ENCODE measurements around the gene PSMD1. TPM values are rescaled to one million over a fixed set of nuclear protein-coding genes. Genes with fewer than 3 reads are reported as not detected.

Gene PSMD1
- total and polyA plus RNA-seq, 2 of the 8 experiments (the other 6 are each of a cell fraction or from before 2014, with no cell fraction given) = 179 to 272 TPM

GRCh38 chr2:231011526-231011925 is 45.1 kb upstream of the PSMD1 start:
- no peak overlapping the region for H4K91ac ChIP-seq (replicated peaks; ENCODE audit: insufficient read length, low read length)
- H2BK15ac ChIP-seq (ENCODE audit: low read length) = no peak overlapping the region
- H3K9ac ChIP-seq (replicated peaks in 1 of 4; ENCODE audit: extremely low read depth in 1 of 4, low read depth in 3 of 4, low read length in 3 of 4) = no peak overlapping the region
- H3K4me1 ChIP-seq (replicated peaks in 1 of 4; ENCODE audit: control insufficient read depth in 3 of 4, insufficient read depth in 4 of 4, low read length in 3 of 4) = peaks cover 0 to 8% (median 5%) of the 10 kb centered on the region in 4 experiments; a peak in 5 of 7 replicates
- no peaks in the 10 kb centered on the region; a peak in 2 of 7 replicates for H3K27me3 ChIP-seq (replicated peaks in 1 of 4; ENCODE audit: control insufficient read depth in 3 of 4, extremely low read depth in 1 of 4, insufficient read depth in 3 of 4, low read length in 3 of 4)
- H3K9me3 ChIP-seq (ENCODE audit: insufficient read depth in 2 of 2, low read depth in 1 of 2, low read length in 1 of 2) = no peaks in the 10 kb centered on the region
- H2BK120ac ChIP-seq (replicated peaks; ENCODE audit: low read depth, low read length) = no peak overlapping the region
- H2BK5ac ChIP-seq (ENCODE audit: low read depth, low read length) = no peak overlapping the region
- no peak overlapping the region for H3K23ac ChIP-seq (ENCODE audit: insufficient read length)
- H2BK20ac ChIP-seq (ENCODE audit: low read length) = no peak overlapping the region
- H3K36me3 ChIP-seq (ENCODE audit: control insufficient read depth in 2 of 4, insufficient read depth in 4 of 4, low read length in 3 of 4) = no peaks in the 10 kb centered on the region
- H3K4me3 ChIP-seq (ENCODE audit: extremely low read depth in 1 of 4, insufficient read depth in 2 of 4, low read depth in 3 of 4, low read length in 4 of 4) = no peak overlapping the region
- H2AK5ac ChIP-seq (ENCODE audit: low read depth, low read length) = no peak overlapping the region
- no peak for FAIRE-seq
- H3K14ac ChIP-seq (ENCODE audit: insufficient read length) = no peak overlapping the region
- WGBS, 2 experiments (ENCODE audit: extremely low coverage in 1 of 2, insufficient coverage in 1 of 2, insufficient read length in 1 of 2, insufficient replicate concordance in 2 of 2, low coverage in 1 of 2, low lambda C conversion rate in 2 of 2, missing lambda C conversion rate in 1 of 2) = 43% methylated on average over 2 of the region's 2 CpGs; no CpG with 5 or more reads in 1 of the 2 experiments
- no peak overlapping the region for H3K18ac ChIP-seq (ENCODE audit: extremely low read depth, low read length)
- DNase-seq (ENCODE audit: low read depth in 1 of 2, low spot score in 2 of 2) = no peak
- H3K4me2 ChIP-seq (ENCODE audit: insufficient read depth in 1 of 2, low read depth in 2 of 2, low read length in 2 of 2) = no peak overlapping the region
- CTCF ChIA-PET (ENCODE audit: partially characterized antibody) = interaction anchor here (0.6 to 1.5 kb wide), 4 partner anchors 45 to 189 kb away, joined by 3 to 5 read pairs (median 3); partner anchors contain the start of gene PSMD1
- no peak overlapping the region for H3K27ac ChIP-seq (ENCODE audit: low read depth, low read length)
- POLR2A ChIA-PET (ENCODE audit: partially characterized antibody) = no interaction called here
- no peak overlapping the region for H4K5ac ChIP-seq (ENCODE audit: insufficient read length, low read depth, low read length)
- no peak overlapping the region for H2BK12ac ChIP-seq (ENCODE audit: low read depth, low read length)
- H3K79me1 ChIP-seq (ENCODE audit: low read depth, low read length) = no peaks in the 10 kb centered on the region
- no peak overlapping the region for H3K4ac ChIP-seq (replicated peaks; ENCODE audit: insufficient read length, low read depth, low read length)
- H4K20me1 ChIP-seq (replicated peaks in 1 of 2; ENCODE audit: control insufficient read depth in 1 of 2, insufficient read depth in 2 of 2, low read length in 2 of 2) = no peaks in the 10 kb centered on the region
- no peak overlapping the region for H3K56ac ChIP-seq (replicated peaks; ENCODE audit: insufficient read length, low read depth, low read length)
- H2AFZ ChIP-seq (ENCODE audit: low read length) = no peak overlapping the region
- H4K8ac ChIP-seq (ENCODE audit: extremely low read depth, insufficient read depth, low read length) = no peak overlapping the region
- no peaks in the 10 kb centered on the region for H3K23me2 ChIP-seq (ENCODE audit: low read depth, low read length)
- no peaks in the 10 kb centered on the region for H3K79me2 ChIP-seq (ENCODE audit: control insufficient read depth in 1 of 2, insufficient read depth in 2 of 2, low read length in 2 of 2)
